Measurements from ENCODE around the gene RPS25.
A peak's percentile ranks its signal among the peaks of the same experiment; 100 is the strongest.
"Not testable (repeated sequence)": the region's sequence is repeated elsewhere in the genome, so short reads cannot be mapped to it uniquely, and the experiment has no call there.

RPS25 gene

GRCh38 chr11:119042927-119043326 lies 24.8 kb upstream of the RPS25 start:
- H3K9me3 ChIP-seq (ENCODE audit: severe bottlenecking): no peaks in the 10 kb centered on the region
- no peak overlapping the region for H3K27ac ChIP-seq
- no peak for TF ChIP-seq CTCF (IDR thresholded peaks at IDR 0.05; ENCODE audit: low read depth, low read length)
- H3K27me3 ChIP-seq (ENCODE audit: insufficient read depth, low read depth, severe bottlenecking): no peaks in the 10 kb centered on the region
- no peak for DNase-seq
- H3K4me3 ChIP-seq (ENCODE audit: low read depth, low read length): no peak overlapping the region
- peaks cover 32% of the 10 kb centered on the region for H3K36me3 ChIP-seq

GRCh38 chr11:119041821-119042514 lies 23.8 kb upstream of the RPS25 start:
- TF ChIP-seq CTCF (IDR thresholded peaks at IDR 0.05; ENCODE audit: low read depth, low read length): no peak
- no peak for DNase-seq
- no peak overlapping the region for H3K4me3 ChIP-seq (ENCODE audit: low read depth, low read length)
- H3K9me3 ChIP-seq (ENCODE audit: severe bottlenecking): no peaks in the 10 kb centered on the region
- no peak overlapping the region for H3K27ac ChIP-seq
- peaks cover 22% of the 10 kb centered on the region for H3K36me3 ChIP-seq
- H3K27me3 ChIP-seq (ENCODE audit: insufficient read depth, low read depth, severe bottlenecking): no peaks in the 10 kb centered on the region

- not testable (repeated sequence) for H3K36me3 ChIP-seq; DNase-seq; H3K4me3 ChIP-seq (ENCODE audit: low read depth, low read length); H3K27me3 ChIP-seq (ENCODE audit: insufficient read depth, low read depth, severe bottlenecking); H3K9me3 ChIP-seq (ENCODE audit: severe bottlenecking)
- H3K27ac ChIP-seq: peak overlapping the region; percentile 74
Observed at GRCh38 chr11:119039471-119039870, 21.3 kb upstream of the RPS25 start.

- Histone ChIP-seq H3K27ac (peak overlapping the region; percentile 74), H3K4me3 (ENCODE audit: low read depth, low read length) (no peak overlapping the region), H3K27me3 (ENCODE audit: insufficient read depth, low read depth, severe bottlenecking) (no peaks in the 10 kb centered on the region), H3K36me3 (no peaks in the 10 kb centered on the region), H3K9me3 (ENCODE audit: severe bottlenecking) (no peaks in the 10 kb centered on the region)
- no peak for TF ChIP-seq CTCF (IDR thresholded peaks at IDR 0.05; ENCODE audit: low read depth, low read length)
- no peak for DNase-seq
Observed at GRCh38 chr11:119038884-119039283, 20.7 kb upstream of the RPS25 start.

- TF ChIP-seq CTCF (IDR thresholded peaks at IDR 0.05; ENCODE audit: low read depth, low read length): no peak
- H3K27ac ChIP-seq: no peak overlapping the region
- no peak for DNase-seq
- peaks cover 2% of the 10 kb centered on the region; the same call in 1 of the 2 replicates for H3K36me3 ChIP-seq
- no peak overlapping the region for H3K4me3 ChIP-seq (ENCODE audit: low read depth, low read length)
- no peaks in the 10 kb centered on the region for H3K9me3 ChIP-seq (ENCODE audit: severe bottlenecking)
- H3K27me3 ChIP-seq (ENCODE audit: insufficient read depth, low read depth, severe bottlenecking): no peaks in the 10 kb centered on the region
Observed at GRCh38 chr11:119034813-119035212, 16.7 kb upstream of the RPS25 start.

- not testable (repeated sequence) for DNase-seq; H3K27ac ChIP-seq; H3K27me3 ChIP-seq (ENCODE audit: insufficient read depth, low read depth, severe bottlenecking); H3K9me3 ChIP-seq (ENCODE audit: severe bottlenecking); H3K4me3 ChIP-seq (ENCODE audit: low read depth, low read length)
- H3K36me3 ChIP-seq: peaks cover 10% of the 10 kb centered on the region
Observed at GRCh38 chr11:119033421-119033820, 15.3 kb upstream of the RPS25 start.

- no peaks in the 10 kb centered on the region for H3K9me3 ChIP-seq (ENCODE audit: severe bottlenecking)
- no peak overlapping the region for H3K4me3 ChIP-seq (ENCODE audit: low read depth, low read length)
- no peak overlapping the region for H3K27ac ChIP-seq
- H3K27me3 ChIP-seq (ENCODE audit: insufficient read depth, low read depth, severe bottlenecking): no peaks in the 10 kb centered on the region
- DNase-seq: no peak
- no peak for TF ChIP-seq CTCF (IDR thresholded peaks at IDR 0.05; ENCODE audit: low read depth, low read length)
- H3K36me3 ChIP-seq: peaks cover 26% of the 10 kb centered on the region
Observed at GRCh38 chr11:119031912-119032280, 13.8 kb upstream of the RPS25 start.
